HEK293 (cell line): ENCODE data around the gene PLXNA2.

Source experiments
- CTCF ChIA-PET: fragments of 350-600 bp; formaldehyde crosslinking; extraction: SDS; loops from one replicate; lab custom pipeline; 2021; ENCODE audit warnings: antibody characterized with exemption; lab: Yijun Ruan, JAX
- POLR2A ChIA-PET: fragments of 300-600 bp; formaldehyde crosslinking; extraction: SDS; loops from one replicate; lab custom pipeline; 2020; ENCODE audit warnings: antibody characterized with exemption, inconsistent platforms; lab: Yijun Ruan, JAX
- H3K27ac ChIP-seq: fragments of 200-500 bp; sonication (Bioruptor generic); 2 replicates; pipeline ENCODE4 v1.5.1; 2014; ENCODE audit warnings: low read depth, low read length, control low read depth, inconsistent platforms; ENCODE audit errors: extremely low read depth
- H3K36me3 ChIP-seq, 2 experiments: fragments of 200-500 bp in 1 of 2; sonication (Bioruptor generic) in 1 of 2; 1 replicate in 1 of 2; 2 replicates in 1 of 2; pipeline ENCODE4 v1.5.1; 2014 to 2017; ENCODE audit warnings: inconsistent platforms in 2 of 2, low read length in 2 of 2; ENCODE audit not compliant: control insufficient read depth in 2 of 2, insufficient read depth in 1 of 2
- H3K4me1 ChIP-seq: fragments of 200-500 bp; sonication (Bioruptor generic); 2 replicates; pipeline ENCODE4 v1.5.1; 2014; ENCODE audit warnings: mild to moderate bottlenecking, low read length, inconsistent platforms; ENCODE audit not compliant: control insufficient read depth, insufficient read depth
- H3K4me3 ChIP-seq: 2 replicates; pipeline ENCODE4 v1.5.1; 2011; ENCODE audit warnings: low read depth, mild to moderate bottlenecking, control low read depth, low read length, moderate library complexity
- H3K9me3 ChIP-seq: fragments of 200-500 bp; sonication (Bioruptor generic); 2 replicates; pipeline ENCODE4 v1.5.1; 2014; ENCODE audit warnings: low read depth, low read length, inconsistent platforms; ENCODE audit not compliant: control insufficient read depth, insufficient read depth
- CTCF ChIP-seq: fragments of 450-650 bp; formaldehyde crosslinking; IDR thresholded peaks from 2 replicates; pipeline ENCODE4 v1.5.1; 2016; ENCODE audit warnings: missing biosample characterization, missing genetic modification characterization
- GLI4 ChIP-seq: fragments of 450-650 bp; formaldehyde crosslinking; IDR thresholded peaks from 2 replicates; pipeline ENCODE4 v1.5.1; 2016; ENCODE audit warnings: missing biosample characterization, missing genetic modification characterization
- HIC1 ChIP-seq: fragments of 450-650 bp; formaldehyde crosslinking; IDR thresholded peaks from 2 replicates; pipeline ENCODE4 v1.5.1; 2016; ENCODE audit warnings: missing biosample characterization, missing genetic modification characterization
- KLF9 ChIP-seq: fragments of 450-650 bp; formaldehyde crosslinking; IDR thresholded peaks from 2 replicates; pipeline ENCODE4 v1.5.1; 2016; ENCODE audit warnings: missing biosample characterization, missing genetic modification characterization, low read depth
- OSR2 ChIP-seq: fragments of 450-650 bp; formaldehyde crosslinking; IDR thresholded peaks from 2 replicates; pipeline ENCODE4 v1.5.1; 2016; ENCODE audit warnings: missing biosample characterization, missing genetic modification characterization
- SCRT1 ChIP-seq: fragments of 450-650 bp; formaldehyde crosslinking; IDR thresholded peaks from 2 replicates; pipeline ENCODE4 v1.5.1; 2016; ENCODE audit warnings: missing biosample characterization, missing genetic modification characterization, borderline replicate concordance
- SP7 ChIP-seq: fragments of 450-650 bp; formaldehyde crosslinking; IDR thresholded peaks from 2 replicates; pipeline ENCODE4 v1.5.1; 2016; ENCODE audit warnings: missing biosample characterization, missing genetic modification characterization
- ZNF140 ChIP-seq: fragments of 450-650 bp; formaldehyde crosslinking; IDR thresholded peaks from 2 replicates; pipeline ENCODE4 v1.5.1; 2016; ENCODE audit warnings: missing biosample characterization, missing genetic modification characterization
- ZNF146 ChIP-seq: fragments of 450-650 bp; formaldehyde crosslinking; IDR thresholded peaks from 2 replicates; pipeline ENCODE4 v1.5.1; 2016; ENCODE audit warnings: missing biosample characterization, missing genetic modification characterization
- ZNF26 ChIP-seq: fragments of 450-650 bp; formaldehyde crosslinking; IDR thresholded peaks from 2 replicates; pipeline ENCODE4 v1.5.1; 2016; ENCODE audit warnings: missing biosample characterization, missing genetic modification characterization
- ZNF274 ChIP-seq, 2 experiments: fragments of 200-500 bp in 1 of 2; fragments of 450-650 bp in 1 of 2; sonication (Bioruptor generic) in 1 of 2; formaldehyde crosslinking in 1 of 2; IDR thresholded peaks; 2 replicates each; pipeline versions ENCODE4 v1.5.1 to v1.6.1; 2014 to 2016; ENCODE audit warnings: borderline replicate concordance in 1 of 2, inconsistent platforms in 1 of 2, low read length in 1 of 2, missing biosample characterization in 1 of 2, missing genetic modification characterization in 1 of 2
- ZNF280C ChIP-seq: fragments of 450-650 bp; formaldehyde crosslinking; IDR thresholded peaks from 2 replicates; pipeline ENCODE4 v1.5.1; 2016; ENCODE audit warnings: missing biosample characterization, missing genetic modification characterization
- ZNF394 ChIP-seq: fragments of 450-650 bp; formaldehyde crosslinking; IDR thresholded peaks from 2 replicates; pipeline ENCODE4 v1.5.1; 2016; ENCODE audit warnings: missing biosample characterization, missing genetic modification characterization, mild to moderate bottlenecking, moderate library complexity, borderline replicate concordance
- ZNF423 ChIP-seq: fragments of 450-650 bp; formaldehyde crosslinking; IDR thresholded peaks from 2 replicates; pipeline ENCODE4 v1.5.1; 2016; ENCODE audit warnings: missing biosample characterization, missing genetic modification characterization
- ZNF544 ChIP-seq: fragments of 450-650 bp; formaldehyde crosslinking; IDR thresholded peaks from 2 replicates; pipeline ENCODE4 v1.5.0; 2017; ENCODE audit warnings: missing biosample characterization, missing genetic modification characterization
- ZNF558 ChIP-seq: fragments of 450-650 bp; formaldehyde crosslinking; IDR thresholded peaks from 2 replicates; pipeline ENCODE4 v1.5.1; 2016; ENCODE audit warnings: missing biosample characterization, missing genetic modification characterization
- ZNF596 ChIP-seq: fragments of 450-650 bp; IDR thresholded peaks from 2 replicates; pipeline ENCODE4 v1.5.0; 2018; ENCODE audit warnings: missing biosample characterization, mild to moderate bottlenecking, missing genetic modification characterization, moderate library complexity
- ZNF76 ChIP-seq: fragments of 450-650 bp; formaldehyde crosslinking; IDR thresholded peaks from 2 replicates; pipeline ENCODE4; 2016; ENCODE audit warnings: low read depth, missing biosample characterization, missing genetic modification characterization, borderline replicate concordance
- TF ChIP-seq, protein P1 (sequence below): fragments of 450-650 bp; formaldehyde crosslinking; IDR thresholded peaks from 2 replicates; pipeline ENCODE4 v1.5.1; 2016; ENCODE audit warnings: missing biosample characterization, missing genetic modification characterization

Gene PLXNA2

DNA sequence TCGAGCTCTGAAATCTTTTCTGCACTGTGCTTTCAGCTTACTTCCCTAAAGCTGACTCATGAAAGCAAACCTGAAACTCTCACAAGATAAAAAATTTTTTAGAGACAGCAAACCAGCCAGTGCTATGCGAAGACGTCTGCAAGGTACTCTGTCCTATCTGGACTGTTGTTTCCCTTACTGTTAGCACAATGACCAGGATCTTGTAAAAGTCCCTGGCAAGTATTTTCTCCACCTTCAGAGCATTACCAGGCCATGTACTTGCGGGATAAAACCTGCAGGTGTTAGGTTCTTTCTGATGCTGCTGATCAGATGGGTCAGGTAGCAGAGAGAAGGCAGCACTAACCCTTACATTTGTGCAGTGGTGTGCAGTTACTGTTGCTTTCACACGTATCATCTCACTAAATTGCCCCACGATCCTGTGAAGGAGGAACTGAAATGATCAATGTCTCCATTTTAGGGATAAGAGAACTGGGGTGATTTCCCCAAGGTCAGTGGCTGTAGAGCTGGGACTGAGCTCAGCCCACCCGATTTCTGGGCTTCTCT is 56.6 kb downstream of the PLXNA2 start:
- peaks cover 22% of the 10 kb centered on the region for H3K4me1 ChIP-seq
- ChIA-PET CTCF (interaction anchor here (0.6 to 1.4 kb wide), 3 partner anchors 52 to 78 kb away, joined by 3 to 6 read pairs (median 3); no protein-coding TSS in a partner anchor), POLR2A (no interaction called here)
- H3K4me3 ChIP-seq, result no peak overlapping the region
- no peaks in the 10 kb centered on the region for H3K36me3 ChIP-seq
- H3K9me3 ChIP-seq, result no peaks in the 10 kb centered on the region
- H3K27ac ChIP-seq, result no peak overlapping the region
- TF ChIP-seq KLF9 (tag by site-specific recombination) (no peak), SCRT1 (tag by site-specific recombination) (no peak), ZNF596 (no peak), GLI4 (no peak), ZNF280C (tag by site-specific recombination) (no peak), ZNF76 (tag by site-specific recombination) (no peak), ZNF140 (tag by site-specific recombination) (no peak), ZNF544 (tag by site-specific recombination) (no peak), SP7 (tag by site-specific recombination) (no peak), ZNF146 (tag by site-specific recombination) (no peak), ZNF423 (tag by site-specific recombination) (no peak), ZNF558 (tag by site-specific recombination) (no peak), ZNF394 (no peak), ZNF274 (IDR thresholded peaks at IDR 0.05; ENCODE audit: low read length) (no peak), ZNF274 (tag by site-specific recombination; IDR thresholded peaks at IDR 0.05; ENCODE audit: borderline replicate concordance) (no peak), ZNF26 (tag by site-specific recombination) (no peak), HIC1 (tag by site-specific recombination) (no peak), OSR2 (tag by site-specific recombination) (no peak), CTCF (no peak)
- TF ChIP-seq, protein P1, sequence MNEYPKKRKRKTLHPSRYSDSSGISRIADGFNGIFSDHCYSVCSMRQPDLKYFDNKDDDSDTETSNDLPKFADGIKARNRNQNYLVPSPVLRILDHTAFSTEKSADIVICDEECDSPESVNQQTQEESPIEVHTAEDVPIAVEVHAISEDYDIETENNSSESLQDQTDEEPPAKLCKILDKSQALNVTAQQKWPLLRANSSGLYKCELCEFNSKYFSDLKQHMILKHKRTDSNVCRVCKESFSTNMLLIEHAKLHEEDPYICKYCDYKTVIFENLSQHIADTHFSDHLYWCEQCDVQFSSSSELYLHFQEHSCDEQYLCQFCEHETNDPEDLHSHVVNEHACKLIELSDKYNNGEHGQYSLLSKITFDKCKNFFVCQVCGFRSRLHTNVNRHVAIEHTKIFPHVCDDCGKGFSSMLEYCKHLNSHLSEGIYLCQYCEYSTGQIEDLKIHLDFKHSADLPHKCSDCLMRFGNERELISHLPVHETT (tag by site-specific recombination), result no peak
